OCI-LY1 (cell line): ENCODE measurements around the gene TDRKH.

Experiments
- H2AFZ ChIP-seq: fragments of 200-600 bp; sonication (generic), shearing (Covaris generic); 2 replicates; pipeline ENCODE4 v1.6.0; 2014; ENCODE audit warnings: antibody characterized with exemption, mild to moderate bottlenecking, low read length
- H3F3A ChIP-seq: fragments of 200-600 bp; sonication (generic), shearing (Covaris generic); 2 replicates; pipeline ENCODE4 v1.6.0; 2014; ENCODE audit warnings: mild to moderate bottlenecking, antibody characterized with exemption, low read length, moderate library complexity; ENCODE audit not compliant: insufficient read depth
- H3K27ac ChIP-seq: fragments of 200-600 bp; sonication (generic); 2 replicates; pipeline ENCODE4 v1.5.1; 2014; ENCODE audit warnings: low read length, mixed run types, mild to moderate bottlenecking, low read depth; ENCODE audit not compliant: poor library complexity, severe bottlenecking
- H3K27me3 ChIP-seq: fragments of 200-600 bp; sonication (generic); 2 replicates; pipeline ENCODE4 v1.6.0; 2014; ENCODE audit warnings: antibody characterized with exemption, mild to moderate bottlenecking, low read length, moderate library complexity; ENCODE audit not compliant: insufficient read depth
- H3K36me3 ChIP-seq: fragments of 200-600 bp; sonication (generic); 2 replicates; pipeline ENCODE4 v1.6.1; 2014; ENCODE audit warnings: mild to moderate bottlenecking, antibody characterized with exemption, low read length, moderate library complexity, mixed read lengths; ENCODE audit not compliant: insufficient read depth
- H3K4me1 ChIP-seq: fragments of 200-600 bp; sonication (generic); 2 replicates; pipeline ENCODE4 v1.5.1; 2014; ENCODE audit warnings: mild to moderate bottlenecking, low read length, moderate library complexity; ENCODE audit not compliant: insufficient read depth, severe bottlenecking
- H3K4me2 ChIP-seq: fragments of 200-600 bp; sonication (generic), shearing (Covaris generic); 2 replicates; pipeline ENCODE4 v1.6.1; 2014; ENCODE audit warnings: low read length
- H3K4me3 ChIP-seq: fragments of 200-600 bp; sonication (generic); 2 replicates; pipeline ENCODE4 v1.5.1; 2014; ENCODE audit warnings: low read length, low read depth, mild to moderate bottlenecking, mixed read lengths; ENCODE audit not compliant: poor library complexity, severe bottlenecking
- H3K79me2 ChIP-seq: fragments of 200-600 bp; shearing (Covaris generic); 2 replicates; pipeline ENCODE4 v1.6.1; 2016; ENCODE audit warnings: mixed run types, low read length, mixed read lengths; ENCODE audit not compliant: insufficient read depth
- H3K9ac ChIP-seq: fragments of 200-600 bp; sonication (generic), shearing (Covaris generic); 2 replicates; pipeline ENCODE4 v1.6.1; 2014; ENCODE audit warnings: mild to moderate bottlenecking, low read length, mixed read lengths
- H3K9me2 ChIP-seq: fragments of 200-600 bp; sonication (generic), shearing (Covaris generic); 2 replicates; pipeline ENCODE4 v1.6.1; 2014; ENCODE audit warnings: low read depth, mild to moderate bottlenecking, low read length, mixed read lengths
- H3K9me3 ChIP-seq: fragments of 200-600 bp; shearing (Covaris generic); 2 replicates; pipeline ENCODE4 v1.6.1; 2014; ENCODE audit warnings: low read length, mixed read lengths
- H4K20me1 ChIP-seq: fragments of 200-600 bp; sonication (generic), shearing (Covaris generic); 2 replicates; pipeline ENCODE4 v1.6.0; 2016; ENCODE audit warnings: mild to moderate bottlenecking, low read length; ENCODE audit not compliant: insufficient read depth
- EZH2 ChIP-seq: fragments of 200-600 bp; sonication (generic), shearing (Covaris generic); IDR thresholded peaks from 2 replicates; pipeline ENCODE4 v1.8.0; 2017; ENCODE audit warnings: borderline replicate concordance, mixed run types, mild to moderate bottlenecking, antibody characterized with exemption, low read length, moderate library complexity, mixed read lengths
- TF ChIP-seq, protein P1 (sequence below): fragments of 200-600 bp; sonication (generic), shearing (Covaris generic); IDR thresholded peaks from 2 replicates; pipeline ENCODE4 v1.5.1; 2017; ENCODE audit warnings: mild to moderate bottlenecking, antibody characterized with exemption, low read length, moderate library complexity, mixed read lengths

TDRKH gene

GRCh38 chr1:151820940-151821339, 30.6 kb upstream of the TDRKH start:
- Histone ChIP-seq H3K4me1 (no peaks in the 10 kb centered on the region), H4K20me1 (no peaks in the 10 kb centered on the region), H3K36me3 (no peaks in the 10 kb centered on the region), H3K27me3 (peaks cover 7% of the 10 kb centered on the region; the same call in 1 of the 2 replicates), H3K27ac (no peak overlapping the region), H3K9ac (no peak overlapping the region), H3K9me3 (no peaks in the 10 kb centered on the region), H3K9me2 (no peaks in the 10 kb centered on the region), H3F3A (no peaks in the 10 kb centered on the region), H3K79me2 (no peaks in the 10 kb centered on the region), H3K4me2 (no peak overlapping the region), H3K4me3 (no peak overlapping the region), H2AFZ (no peak overlapping the region)
- TF ChIP-seq, protein P1, sequence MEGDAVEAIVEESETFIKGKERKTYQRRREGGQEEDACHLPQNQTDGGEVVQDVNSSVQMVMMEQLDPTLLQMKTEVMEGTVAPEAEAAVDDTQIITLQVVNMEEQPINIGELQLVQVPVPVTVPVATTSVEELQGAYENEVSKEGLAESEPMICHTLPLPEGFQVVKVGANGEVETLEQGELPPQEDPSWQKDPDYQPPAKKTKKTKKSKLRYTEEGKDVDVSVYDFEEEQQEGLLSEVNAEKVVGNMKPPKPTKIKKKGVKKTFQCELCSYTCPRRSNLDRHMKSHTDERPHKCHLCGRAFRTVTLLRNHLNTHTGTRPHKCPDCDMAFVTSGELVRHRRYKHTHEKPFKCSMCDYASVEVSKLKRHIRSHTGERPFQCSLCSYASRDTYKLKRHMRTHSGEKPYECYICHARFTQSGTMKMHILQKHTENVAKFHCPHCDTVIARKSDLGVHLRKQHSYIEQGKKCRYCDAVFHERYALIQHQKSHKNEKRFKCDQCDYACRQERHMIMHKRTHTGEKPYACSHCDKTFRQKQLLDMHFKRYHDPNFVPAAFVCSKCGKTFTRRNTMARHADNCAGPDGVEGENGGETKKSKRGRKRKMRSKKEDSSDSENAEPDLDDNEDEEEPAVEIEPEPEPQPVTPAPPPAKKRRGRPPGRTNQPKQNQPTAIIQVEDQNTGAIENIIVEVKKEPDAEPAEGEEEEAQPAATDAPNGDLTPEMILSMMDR = no peak
- TF ChIP-seq EZH2 = no peak

- Histone ChIP-seq H3K36me3 (no peaks in the 10 kb centered on the region), H3K27ac (no peak overlapping the region), H3K4me2 (no peak overlapping the region), H3K9ac (no peak overlapping the region), H3K27me3 (peaks cover 7% of the 10 kb centered on the region; the same call in 1 of the 2 replicates), H3K9me2 (no peaks in the 10 kb centered on the region), H3K4me3 (no peak overlapping the region), H2AFZ (no peak overlapping the region), H3K79me2 (no peaks in the 10 kb centered on the region), H3K9me3 (no peaks in the 10 kb centered on the region), H3K4me1 (no peaks in the 10 kb centered on the region), H4K20me1 (no peaks in the 10 kb centered on the region), H3F3A (no peaks in the 10 kb centered on the region)
- TF ChIP-seq, protein P1 = no peak
- TF ChIP-seq EZH2 = no peak
Observed at GRCh38 chr1:151819976-151820623, 29.8 kb upstream of the TDRKH start.

DNA sequence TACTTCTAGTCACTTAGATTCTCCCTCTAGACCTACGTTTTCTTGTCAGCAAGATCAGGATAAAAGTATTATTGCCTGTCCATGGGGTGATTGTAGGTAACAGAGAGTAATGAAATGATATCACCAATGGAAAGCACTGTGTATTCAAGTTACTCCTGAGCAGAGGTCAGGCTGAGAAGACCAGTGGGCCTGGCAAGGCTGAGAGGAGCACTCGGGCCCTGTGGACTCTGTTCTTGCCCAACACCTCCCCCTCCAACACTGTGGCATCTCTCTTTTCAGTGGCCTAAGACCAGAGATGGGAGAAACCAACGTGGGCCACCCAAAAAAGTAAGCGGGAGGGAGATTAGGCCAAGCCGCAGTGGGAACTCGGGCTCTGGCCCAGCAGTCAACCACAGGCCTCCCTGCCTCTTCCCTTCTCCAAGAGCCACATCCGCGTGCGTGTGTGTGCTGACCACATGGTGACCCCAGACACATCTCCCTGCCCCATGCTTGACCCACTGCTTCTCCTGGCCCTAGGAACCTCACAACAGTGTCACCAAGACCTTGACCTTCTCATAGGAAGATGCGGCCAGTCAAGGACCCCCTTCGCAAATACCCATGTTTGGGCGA, 29.0 kb upstream of the TDRKH start:
- H3K27me3 ChIP-seq = peaks cover 7% of the 10 kb centered on the region; the same call in 1 of the 2 replicates
- no peaks in the 10 kb centered on the region for H4K20me1 ChIP-seq
- H3K4me3 ChIP-seq = no peak overlapping the region
- no peaks in the 10 kb centered on the region for H3K9me3 ChIP-seq
- H3K4me1 ChIP-seq = no peaks in the 10 kb centered on the region
- H3K36me3 ChIP-seq = no peaks in the 10 kb centered on the region
- H3K9me2 ChIP-seq = no peaks in the 10 kb centered on the region
- H3K79me2 ChIP-seq = no peaks in the 10 kb centered on the region
- H3F3A ChIP-seq = no peaks in the 10 kb centered on the region
- no peak overlapping the region for H2AFZ ChIP-seq
- no peak overlapping the region for H3K9ac ChIP-seq
- H3K27ac ChIP-seq = no peak overlapping the region
- H3K4me2 ChIP-seq = no peak overlapping the region
- TF ChIP-seq, protein P1 = no peak
